ENCODE data around the gene CPD.
"Not testable (repeated sequence)": the region's sequence is repeated elsewhere in the genome, so short reads cannot be mapped to it uniquely, and the experiment has no call there.

The CPD gene

DNA sequence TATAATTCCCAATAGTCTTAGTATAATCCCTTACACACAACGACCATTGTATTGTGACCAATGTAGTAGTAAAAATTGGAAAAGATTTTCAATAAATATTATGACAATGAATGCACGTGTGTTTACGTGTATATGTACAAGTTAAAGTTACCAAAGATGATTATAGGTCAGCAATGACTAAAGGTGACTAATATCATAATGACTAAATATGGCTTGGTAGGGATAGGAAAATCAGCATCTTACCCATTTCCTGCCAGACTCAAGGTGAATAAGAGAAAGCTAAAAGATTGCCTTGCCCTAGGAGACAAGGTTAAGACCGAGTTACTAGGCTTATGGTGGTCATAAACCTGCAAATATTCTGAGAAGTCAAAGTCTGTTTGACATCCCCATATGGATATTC, 34.4 kb downstream of the CPD start:
- no peak overlapping the region for H3K4me3 ChIP-seq (ENCODE audit: low read length)
- DNase-seq (ENCODE audit: low read depth): peak; percentile 79
- TF ChIP-seq, protein P1, sequence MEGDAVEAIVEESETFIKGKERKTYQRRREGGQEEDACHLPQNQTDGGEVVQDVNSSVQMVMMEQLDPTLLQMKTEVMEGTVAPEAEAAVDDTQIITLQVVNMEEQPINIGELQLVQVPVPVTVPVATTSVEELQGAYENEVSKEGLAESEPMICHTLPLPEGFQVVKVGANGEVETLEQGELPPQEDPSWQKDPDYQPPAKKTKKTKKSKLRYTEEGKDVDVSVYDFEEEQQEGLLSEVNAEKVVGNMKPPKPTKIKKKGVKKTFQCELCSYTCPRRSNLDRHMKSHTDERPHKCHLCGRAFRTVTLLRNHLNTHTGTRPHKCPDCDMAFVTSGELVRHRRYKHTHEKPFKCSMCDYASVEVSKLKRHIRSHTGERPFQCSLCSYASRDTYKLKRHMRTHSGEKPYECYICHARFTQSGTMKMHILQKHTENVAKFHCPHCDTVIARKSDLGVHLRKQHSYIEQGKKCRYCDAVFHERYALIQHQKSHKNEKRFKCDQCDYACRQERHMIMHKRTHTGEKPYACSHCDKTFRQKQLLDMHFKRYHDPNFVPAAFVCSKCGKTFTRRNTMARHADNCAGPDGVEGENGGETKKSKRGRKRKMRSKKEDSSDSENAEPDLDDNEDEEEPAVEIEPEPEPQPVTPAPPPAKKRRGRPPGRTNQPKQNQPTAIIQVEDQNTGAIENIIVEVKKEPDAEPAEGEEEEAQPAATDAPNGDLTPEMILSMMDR (IDR thresholded peaks at IDR 0.05; ENCODE audit: insufficient read depth, low read depth, low read length, missing control alignments): no peak

DNA sequence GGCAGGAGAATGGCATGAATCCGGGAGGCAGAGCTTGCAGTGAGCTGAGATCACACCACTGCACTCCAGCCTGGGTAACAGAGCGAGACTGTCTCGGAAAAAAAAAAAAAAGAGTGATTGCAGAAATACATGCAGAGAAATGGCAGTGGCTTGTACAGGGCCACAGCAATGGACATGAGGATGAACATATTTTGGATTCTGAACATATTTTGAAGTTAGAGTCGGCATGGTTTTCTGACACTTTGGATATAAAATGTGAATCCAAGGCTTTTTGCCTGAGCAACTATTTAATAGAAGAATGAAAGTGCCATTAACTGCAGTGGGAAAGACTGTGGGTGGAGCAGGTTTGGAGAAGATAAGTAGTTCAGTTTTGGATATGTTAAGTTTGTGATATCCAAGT, 35.8 kb downstream of the CPD start:
- DNase-seq (ENCODE audit: low read depth): no peak
- H3K4me3 ChIP-seq (ENCODE audit: low read length): no peak overlapping the region
- TF ChIP-seq, protein P1 (IDR thresholded peaks at IDR 0.05; ENCODE audit: insufficient read depth, low read depth, low read length, missing control alignments): no peak

DNA sequence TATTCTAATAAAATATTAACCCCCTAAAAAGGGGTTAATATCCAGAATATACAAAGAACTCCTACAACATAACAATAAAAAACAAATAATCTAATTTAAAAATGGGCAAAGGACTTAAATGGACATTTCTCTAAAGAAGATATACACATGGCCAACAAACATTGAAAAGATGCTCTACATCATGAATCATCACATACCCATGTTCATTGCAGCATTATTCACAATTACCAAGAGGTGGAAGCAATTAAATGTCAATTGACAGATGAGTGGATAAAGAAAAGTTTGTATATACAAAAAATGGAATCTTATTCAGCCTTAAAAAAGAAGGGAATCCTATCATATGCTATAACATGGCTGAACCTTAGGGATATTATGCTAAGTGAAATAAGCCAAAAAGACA, 36.8 kb downstream of the CPD start:
- TF ChIP-seq, protein P1 (IDR thresholded peaks at IDR 0.05; ENCODE audit: insufficient read depth, low read depth, low read length, missing control alignments): no peak
- peak; percentile 36 for DNase-seq (ENCODE audit: low read depth)

DNA sequence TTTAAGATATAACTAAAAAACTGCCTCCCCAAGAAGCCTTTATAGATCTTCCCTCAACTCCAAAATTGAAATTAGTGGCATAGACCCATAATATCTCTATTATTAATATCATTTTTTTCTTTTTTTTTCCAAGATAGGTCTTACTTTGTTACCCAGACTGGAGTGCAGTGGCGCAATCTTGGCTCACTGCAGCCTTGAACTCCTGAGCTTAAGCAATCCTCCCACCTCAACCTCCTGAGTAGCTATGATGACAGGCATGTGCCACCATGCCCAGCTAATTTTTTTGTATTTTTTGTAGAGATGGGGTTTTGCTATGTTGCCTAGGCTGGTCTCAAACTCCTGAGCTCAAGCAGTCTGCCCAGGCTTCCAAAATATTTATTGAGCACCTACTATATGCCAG, 39.3 kb downstream of the CPD start:
- not testable (repeated sequence) for H3K4me3 ChIP-seq (ENCODE audit: low read length)
- peak; percentile 13 for DNase-seq (ENCODE audit: low read depth)

More for the DNA sequence above, 36.8 kb downstream of the CPD start:
- no peak overlapping the region for H3K4me3 ChIP-seq (ENCODE audit: low read length)

DNA sequence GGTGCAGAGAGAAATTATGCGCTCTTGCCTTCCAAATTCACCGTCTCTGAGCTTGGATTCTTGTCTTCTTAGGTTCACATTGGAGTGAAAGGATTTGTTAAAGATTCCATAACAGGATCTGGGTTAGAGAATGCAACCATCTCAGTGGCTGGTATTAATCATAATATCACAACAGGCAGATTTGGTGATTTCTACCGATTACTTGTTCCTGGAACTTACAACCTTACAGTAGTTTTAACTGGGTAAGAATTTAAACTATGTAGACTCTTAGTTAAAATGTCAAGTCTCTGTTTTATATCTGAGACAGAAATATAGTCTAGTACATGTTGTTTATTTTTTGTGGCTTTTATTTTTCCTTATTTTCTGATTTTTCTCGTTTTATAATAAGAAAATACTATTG, 42.9 kb downstream of the CPD start:
- H3K4me3 ChIP-seq (ENCODE audit: low read length): no peak overlapping the region
- no peak for DNase-seq (ENCODE audit: low read depth)
- TF ChIP-seq, protein P1 (IDR thresholded peaks at IDR 0.05; ENCODE audit: insufficient read depth, low read depth, low read length, missing control alignments): no peak

DNA sequence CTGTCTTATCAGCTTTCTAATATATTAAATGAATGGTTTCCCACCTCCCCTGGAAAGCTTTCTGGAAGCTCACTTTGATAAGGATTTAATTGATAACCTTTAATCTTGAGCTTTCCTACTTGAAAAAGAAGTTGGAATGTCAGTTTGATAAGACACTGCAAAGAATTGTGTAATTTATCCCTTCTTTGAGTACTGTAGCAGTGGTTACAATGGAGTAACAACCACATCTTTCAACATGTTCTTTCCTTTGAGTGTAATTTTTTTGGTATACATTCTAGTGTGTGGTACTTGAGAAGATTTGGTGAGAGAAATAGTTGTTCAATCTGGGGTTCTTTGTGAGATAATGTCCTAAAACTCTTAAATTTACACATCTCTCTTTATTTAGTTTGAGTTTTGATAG, 43.4 kb downstream of the CPD start:
- TF ChIP-seq, protein P1 (IDR thresholded peaks at IDR 0.05; ENCODE audit: insufficient read depth, low read depth, low read length, missing control alignments): no peak
- no peak overlapping the region for H3K4me3 ChIP-seq (ENCODE audit: low read length)
- no peak for DNase-seq (ENCODE audit: low read depth)

DNA sequence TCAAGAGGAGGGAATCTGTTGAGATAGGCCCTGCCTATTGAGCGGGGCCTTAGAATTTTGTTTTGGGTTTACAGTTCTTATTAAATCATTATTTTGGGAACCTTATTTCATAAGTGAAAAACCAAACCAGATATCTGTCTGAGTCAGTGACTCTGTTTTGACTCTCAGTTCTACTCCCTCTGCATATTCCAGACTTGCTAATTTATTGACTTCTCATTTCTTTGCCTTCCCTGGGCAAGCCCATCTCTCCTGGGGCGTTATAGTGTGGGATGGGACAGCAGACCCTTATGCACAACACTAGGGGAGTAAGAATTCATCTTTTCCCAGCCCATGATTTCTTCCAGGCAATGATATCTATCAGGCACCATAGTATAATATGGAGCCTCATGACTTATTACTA, 45.7 kb downstream of the CPD start:
- TF ChIP-seq, protein P1 (IDR thresholded peaks at IDR 0.05; ENCODE audit: insufficient read depth, low read depth, low read length, missing control alignments): no peak
- no peak overlapping the region for H3K4me3 ChIP-seq (ENCODE audit: low read length)
- no peak for DNase-seq (ENCODE audit: low read depth)

DNA sequence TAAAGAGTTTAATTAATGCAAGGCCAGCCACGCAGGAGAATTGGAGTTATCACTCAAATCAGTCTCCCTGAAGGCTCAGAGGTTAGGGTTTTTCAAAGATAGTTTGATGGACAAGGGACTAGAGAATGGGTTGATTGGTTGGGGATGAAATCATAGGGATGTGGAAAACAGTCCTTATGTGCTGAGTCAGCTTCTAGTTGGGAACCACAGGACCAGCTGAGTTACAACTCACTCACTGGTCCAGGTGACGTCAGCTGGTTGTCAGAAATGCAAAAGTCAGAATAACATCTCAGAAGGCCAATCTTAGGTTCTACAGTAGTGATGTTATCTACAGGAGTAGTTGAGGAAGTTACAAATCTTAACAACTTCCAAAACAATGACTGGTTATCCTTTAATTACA, 47.6 kb downstream of the CPD start:
- DNase-seq (ENCODE audit: low read depth): peak; percentile 7
- TF ChIP-seq, protein P1 (IDR thresholded peaks at IDR 0.05; ENCODE audit: insufficient read depth, low read depth, low read length, missing control alignments): no peak
- H3K4me3 ChIP-seq (ENCODE audit: low read length): no peak overlapping the region
